Measurements from ENCODE around the gene CCL4L2.
"Not testable (repeated sequence)": the region's sequence is repeated elsewhere in the genome, so short reads cannot be mapped to it uniquely, and the experiment has no call there.

Gene CCL4L2

DNA sequence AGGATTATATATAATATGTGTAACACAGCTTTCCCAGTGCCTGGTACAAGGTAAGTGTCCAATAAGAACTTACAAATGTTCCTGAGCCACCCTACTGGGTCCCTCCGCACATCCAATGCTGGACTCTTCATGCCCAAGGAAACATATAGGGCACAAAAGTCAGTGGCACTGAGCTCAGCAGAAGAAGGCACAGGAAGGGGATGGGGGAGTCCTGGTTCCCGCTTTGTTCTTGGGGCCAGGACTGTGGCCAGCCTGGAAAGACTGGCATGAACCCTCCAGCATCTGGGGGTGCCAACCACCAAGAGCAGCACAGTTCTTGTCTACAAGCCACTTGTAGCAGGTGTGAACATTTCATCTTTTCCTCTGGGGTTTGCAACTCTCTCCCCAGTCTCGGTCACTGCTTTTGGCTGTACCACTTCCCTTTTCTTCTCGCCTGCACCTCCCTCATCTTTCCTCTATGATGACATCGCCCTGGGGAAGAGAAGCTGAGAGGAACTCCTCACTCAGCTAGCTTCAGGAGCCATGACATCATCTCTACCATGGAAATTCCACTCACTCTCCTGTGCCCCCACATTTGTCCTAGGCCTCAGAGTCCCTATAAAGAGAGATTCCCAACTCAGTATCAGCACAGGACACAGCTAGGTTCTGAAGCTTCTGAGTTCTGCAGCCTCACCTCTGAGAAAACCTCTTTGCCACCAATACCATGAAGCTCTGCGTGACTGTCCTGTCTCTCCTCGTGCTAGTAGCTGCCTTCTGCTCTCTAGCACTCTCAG lies at the start of gene CCL4L2:
TSS of gene CCL4L2 (plus strand) at position 625 of the 773 bp plus-strand sequence.
- H3K27me3 Mint-ChIP-seq: peaks cover 27% of the 10 kb centered on the region
- peak within 1 kb of the TSS; percentile 73 for H3K4me3 Mint-ChIP-seq
- H3K4me1 Mint-ChIP-seq: peaks cover 50% of the 10 kb centered on the region
- peak within 1 kb of the TSS; percentile 67 for H3K27ac Mint-ChIP-seq
- not testable (repeated sequence) for H3K36me3 Mint-ChIP-seq (ENCODE audit: low read depth); H3K9me3 Mint-ChIP-seq; DNase-seq
- peak; percentile 67 for ATAC-seq

DNA sequence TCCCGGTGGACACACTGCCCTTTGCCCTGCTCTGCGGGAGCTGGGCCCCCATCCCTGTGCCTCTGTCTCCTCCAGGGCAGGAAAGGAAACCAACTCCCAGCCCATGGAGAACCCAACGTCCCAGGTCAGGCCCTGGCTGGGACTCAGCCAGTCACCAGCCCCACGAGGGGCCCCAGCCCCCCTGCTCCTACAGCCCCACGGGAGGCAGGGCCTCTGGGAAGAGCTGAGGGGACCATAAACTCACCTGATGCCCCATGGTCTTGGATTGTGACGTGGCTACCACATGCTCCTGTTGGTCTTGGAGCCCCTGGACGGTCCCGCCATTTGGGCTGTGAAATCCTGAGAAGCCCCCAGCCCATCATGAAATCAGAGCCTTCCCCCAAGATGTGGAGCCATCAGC lies 42.0 kb upstream of the CCL4L2 start:
- not testable (repeated sequence) for DNase-seq; H3K27me3 Mint-ChIP-seq; H3K27ac Mint-ChIP-seq; H3K36me3 Mint-ChIP-seq (ENCODE audit: low read depth); H3K9me3 Mint-ChIP-seq; H3K4me3 Mint-ChIP-seq; ATAC-seq; H3K4me1 Mint-ChIP-seq

GRCh38 chr17:36176536-36176935 lies 34.3 kb upstream of the CCL4L2 start, which contains the start of gene TBC1D3B:
TSS of gene TBC1D3B (minus strand) at chr17:36176636. CDS start at chr17:36175050, 1,586 bp downstream.
- not testable (repeated sequence) for H3K36me3 Mint-ChIP-seq (ENCODE audit: low read depth); H3K4me3 Mint-ChIP-seq; H3K9me3 Mint-ChIP-seq; H3K4me1 Mint-ChIP-seq; H3K27ac Mint-ChIP-seq; H3K27me3 Mint-ChIP-seq; ATAC-seq; DNase-seq

GRCh38 chr17:36181446-36182175 lies 29.3 kb upstream of the CCL4L2 start:
- H3K4me3 Mint-ChIP-seq; H3K9me3 Mint-ChIP-seq; DNase-seq; ATAC-seq; H3K4me1 Mint-ChIP-seq; H3K36me3 Mint-ChIP-seq (ENCODE audit: low read depth); H3K27ac Mint-ChIP-seq: not testable (repeated sequence)
- peaks cover 47% of the 10 kb centered on the region for H3K27me3 Mint-ChIP-seq

DNA sequence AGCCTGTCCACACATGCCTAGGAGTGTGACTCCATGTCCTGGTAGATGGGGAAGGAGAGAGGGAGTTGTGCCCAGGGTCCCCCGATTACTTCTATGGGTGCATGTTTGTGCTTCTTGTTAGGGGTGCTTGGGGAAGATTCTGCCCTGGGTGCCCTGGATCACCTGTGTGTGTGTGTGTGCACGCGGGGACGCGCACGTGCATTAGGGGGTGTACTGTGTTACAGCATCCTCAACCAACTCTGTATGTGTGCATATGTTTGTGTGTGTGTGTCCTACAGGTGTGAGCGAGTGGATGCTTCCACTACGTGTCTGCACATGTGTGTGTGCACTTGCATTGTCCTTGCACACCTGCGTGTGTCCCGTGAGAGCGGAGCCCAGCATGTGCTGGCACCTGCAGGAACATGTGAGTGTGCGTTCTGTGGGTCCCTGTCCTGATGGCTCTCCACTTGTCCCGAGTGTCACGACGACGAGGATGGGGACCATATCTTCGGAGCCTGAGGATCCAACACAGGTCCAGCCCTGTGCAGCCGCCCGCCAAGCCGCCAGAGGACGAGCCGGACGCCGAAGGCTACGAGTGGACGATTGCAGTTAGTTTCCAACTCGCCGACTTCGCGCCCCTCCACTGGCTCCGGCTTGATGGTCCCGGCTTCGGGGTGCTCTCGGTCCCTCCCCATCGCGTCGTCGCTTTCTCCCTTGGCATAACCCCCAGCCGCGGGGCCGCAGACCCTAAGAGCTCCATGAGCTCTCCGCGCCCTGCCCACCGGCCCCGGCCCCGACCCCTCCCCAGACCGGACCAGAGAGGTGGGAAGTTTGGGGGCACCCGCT lies 28.5 kb upstream of the CCL4L2 start:
- Mint-ChIP-seq H3K4me3 (peak overlapping the region; percentile 52), H3K36me3 (ENCODE audit: low read depth) (no peaks in the 10 kb centered on the region), H3K4me1 (peaks cover 13% of the 10 kb centered on the region), H3K9me3 (no peaks in the 10 kb centered on the region), H3K27me3 (peaks cover 54% of the 10 kb centered on the region), H3K27ac (no peak overlapping the region)
- DNase-seq (no peak), ATAC-seq (peak; percentile 17)

DNA sequence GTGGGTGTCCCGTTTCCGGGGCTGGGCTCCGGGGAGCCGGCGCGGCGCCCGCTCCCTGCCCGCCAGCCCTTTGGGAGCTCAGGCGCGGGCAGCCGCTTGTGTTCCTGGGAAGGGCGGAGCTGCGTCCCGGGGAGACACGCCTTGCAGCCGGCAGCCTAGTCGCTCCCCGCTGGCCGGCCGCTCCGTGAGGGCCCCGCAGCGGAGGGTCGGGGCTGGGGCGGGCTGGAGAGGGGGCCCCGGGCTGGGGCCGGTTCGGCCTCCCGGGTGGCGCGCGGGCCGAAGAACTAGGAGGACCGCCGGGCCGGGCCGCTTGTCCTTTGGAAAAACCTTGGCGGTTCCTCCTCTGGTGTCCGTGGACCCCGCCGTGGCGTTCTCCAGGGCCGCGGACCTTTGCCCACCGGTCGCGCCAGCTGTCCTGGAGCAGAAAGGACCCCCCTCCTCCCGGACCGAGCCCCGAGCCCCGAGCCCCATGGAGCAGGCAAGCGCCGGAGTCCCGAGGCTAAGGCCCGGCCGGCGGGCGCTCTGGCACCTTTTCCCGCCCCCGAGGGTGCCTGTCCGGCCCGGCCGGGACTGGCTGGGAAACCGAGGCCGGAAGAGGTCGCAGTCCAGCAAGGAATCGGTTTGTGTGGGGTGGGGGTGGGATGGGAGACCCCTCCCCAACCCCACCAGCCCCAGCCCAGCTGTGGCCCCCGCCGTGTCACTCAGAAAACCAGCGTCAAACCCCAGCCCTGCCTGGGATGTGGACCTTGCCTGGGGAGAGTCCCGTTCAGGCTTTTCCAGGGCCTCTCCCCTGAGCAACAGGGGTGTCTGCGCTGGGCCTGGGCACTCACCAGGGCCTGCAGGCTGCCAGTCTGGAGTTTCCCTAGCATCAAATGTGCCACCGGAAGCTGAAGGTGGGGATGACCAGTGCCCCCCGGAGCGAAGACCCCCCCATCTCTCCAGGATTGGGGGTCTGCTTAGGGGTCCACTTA lies 27.6 kb upstream of the CCL4L2 start:
- Mint-ChIP-seq H3K27me3 (peaks cover 62% of the 10 kb centered on the region), H3K27ac (no peak overlapping the region), H3K4me1 (peaks cover 21% of the 10 kb centered on the region), H3K36me3 (ENCODE audit: low read depth) (no peaks in the 10 kb centered on the region), H3K4me3 (peak overlapping the region; percentile 61), H3K9me3 (no peaks in the 10 kb centered on the region)
- ATAC-seq (peak; percentile 27), DNase-seq (no peak)

- Mint-ChIP-seq H3K9me3 (no peaks in the 10 kb centered on the region), H3K27me3 (peaks cover 66% of the 10 kb centered on the region), H3K4me3 (peak overlapping the region; percentile 61), H3K4me1 (peaks cover 30% of the 10 kb centered on the region), H3K27ac (peak overlapping the region; percentile 59), H3K36me3 (ENCODE audit: low read depth) (no peaks in the 10 kb centered on the region)
- ATAC-seq: no peak
- no peak for DNase-seq
Observed at GRCh38 chr17:36184023-36184765, 26.7 kb upstream of the CCL4L2 start.

DNA sequence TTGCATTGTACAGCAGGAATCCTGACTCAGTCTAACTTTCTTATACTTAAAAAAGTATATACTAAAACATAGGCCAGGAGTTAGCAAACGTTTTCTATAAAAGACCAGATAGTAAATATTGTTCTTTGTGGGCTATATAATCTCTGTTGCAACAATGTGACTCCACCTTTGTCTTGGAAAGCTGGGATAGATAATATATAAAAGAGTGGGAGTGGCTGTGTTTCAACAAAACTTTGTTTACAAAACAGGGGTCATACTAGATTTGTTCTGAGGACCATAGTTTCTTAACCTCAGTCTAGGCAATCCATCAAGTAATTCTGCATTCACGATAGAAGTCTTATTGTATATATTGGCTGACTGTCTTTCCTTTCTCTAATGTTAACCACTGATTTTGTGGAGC lies 25.4 kb upstream of the CCL4L2 start:
- Mint-ChIP-seq H3K4me3 (no peak overlapping the region), H3K4me1 (peaks cover 36% of the 10 kb centered on the region), H3K27me3 (peaks cover 66% of the 10 kb centered on the region), H3K36me3 (ENCODE audit: low read depth) (no peaks in the 10 kb centered on the region), H3K9me3 (no peaks in the 10 kb centered on the region), H3K27ac (no peak overlapping the region)
- no peak for DNase-seq
- no peak for ATAC-seq

- not testable (repeated sequence) for ATAC-seq; DNase-seq; H3K36me3 Mint-ChIP-seq (ENCODE audit: low read depth); H3K9me3 Mint-ChIP-seq; H3K4me3 Mint-ChIP-seq
- Mint-ChIP-seq H3K27me3 (peaks cover 60% of the 10 kb centered on the region), H3K27ac (peak overlapping the region; percentile 68), H3K4me1 (peaks cover 49% of the 10 kb centered on the region)
Observed at GRCh38 chr17:36186810-36187763, 23.8 kb upstream of the CCL4L2 start.

- not testable (repeated sequence) for ATAC-seq; H3K9me3 Mint-ChIP-seq; DNase-seq; H3K4me3 Mint-ChIP-seq; H3K36me3 Mint-ChIP-seq (ENCODE audit: low read depth)
- peak overlapping the region; percentile 68 for H3K27ac Mint-ChIP-seq
- H3K27me3 Mint-ChIP-seq: peaks cover 60% of the 10 kb centered on the region
- H3K4me1 Mint-ChIP-seq: peaks cover 52% of the 10 kb centered on the region
Observed at GRCh38 chr17:36187943-36188665, 22.8 kb upstream of the CCL4L2 start.

GRCh38 chr17:36188891-36189306 lies 22.0 kb upstream of the CCL4L2 start:
- no peaks in the 10 kb centered on the region for H3K9me3 Mint-ChIP-seq
- peak overlapping the region; percentile 3 for H3K4me3 Mint-ChIP-seq
- DNase-seq: peak; percentile 63
- H3K27ac Mint-ChIP-seq: peak overlapping the region; percentile 68
- H3K36me3 Mint-ChIP-seq (ENCODE audit: low read depth): no peaks in the 10 kb centered on the region
- peak; percentile 91 for ATAC-seq
- H3K27me3 Mint-ChIP-seq: peaks cover 62% of the 10 kb centered on the region
- peaks cover 52% of the 10 kb centered on the region for H3K4me1 Mint-ChIP-seq

GRCh38 chr17:36189993-36190392 lies 20.9 kb upstream of the CCL4L2 start:
- not testable (repeated sequence) for H3K9me3 Mint-ChIP-seq; H3K27ac Mint-ChIP-seq; DNase-seq; H3K4me3 Mint-ChIP-seq; ATAC-seq; H3K36me3 Mint-ChIP-seq (ENCODE audit: low read depth)
- Mint-ChIP-seq H3K4me1 (peaks cover 51% of the 10 kb centered on the region), H3K27me3 (peaks cover 54% of the 10 kb centered on the region)
